ENCODE results near the gene TCTN1. TPM values are rescaled to one million over a fixed set of nuclear protein-coding genes. Genes with fewer than 3 reads are reported as not detected.

The TCTN1 gene
- total RNA-seq, 1 experiment from 2014 or later, result 27.0 TPM

DNA sequence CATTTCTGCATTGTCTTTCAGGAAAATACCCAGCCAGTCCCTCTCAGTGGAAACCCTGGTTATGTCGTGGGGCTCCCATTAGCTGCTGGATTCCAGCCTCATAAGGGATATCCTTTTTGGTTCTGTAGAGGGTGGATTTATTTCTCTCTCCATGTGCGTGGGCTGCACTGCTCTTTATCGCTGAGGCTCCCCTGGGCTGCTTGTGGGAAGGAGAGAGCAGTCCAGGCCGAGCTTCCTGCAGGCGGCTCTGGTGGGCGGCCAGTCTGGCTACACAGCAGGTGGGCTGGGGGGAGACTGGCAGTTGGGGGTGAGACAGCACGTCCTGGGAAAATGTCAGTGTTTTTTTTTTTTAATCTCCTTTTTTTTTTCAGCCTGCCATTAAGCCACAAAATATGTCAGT lies 27.6 kb downstream of the TCTN1 start:
- TF ChIP-seq, protein P1, sequence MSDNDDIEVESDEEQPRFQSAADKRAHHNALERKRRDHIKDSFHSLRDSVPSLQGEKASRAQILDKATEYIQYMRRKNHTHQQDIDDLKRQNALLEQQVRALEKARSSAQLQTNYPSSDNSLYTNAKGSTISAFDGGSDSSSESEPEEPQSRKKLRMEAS (IDR thresholded peaks at IDR 0.05), result no peak
- no peak for TF ChIP-seq CBX3 (IDR thresholded peaks at IDR 0.05; ENCODE audit: low read depth)
- no peak for TF ChIP-seq EZH2 (IDR thresholded peaks at IDR 0.05)
- TF ChIP-seq, protein P2, sequence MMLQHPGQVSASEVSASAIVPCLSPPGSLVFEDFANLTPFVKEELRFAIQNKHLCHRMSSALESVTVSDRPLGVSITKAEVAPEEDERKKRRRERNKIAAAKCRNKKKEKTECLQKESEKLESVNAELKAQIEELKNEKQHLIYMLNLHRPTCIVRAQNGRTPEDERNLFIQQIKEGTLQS (IDR thresholded peaks at IDR 0.05), result no peak
- no peak for TF ChIP-seq RAD21 (IDR thresholded peaks at IDR 0.05; ENCODE audit: low read depth)
- no peak for TF ChIP-seq SIN3A (IDR thresholded peaks at IDR 0.05; ENCODE audit: low read depth)
- TF ChIP-seq, protein P3, sequence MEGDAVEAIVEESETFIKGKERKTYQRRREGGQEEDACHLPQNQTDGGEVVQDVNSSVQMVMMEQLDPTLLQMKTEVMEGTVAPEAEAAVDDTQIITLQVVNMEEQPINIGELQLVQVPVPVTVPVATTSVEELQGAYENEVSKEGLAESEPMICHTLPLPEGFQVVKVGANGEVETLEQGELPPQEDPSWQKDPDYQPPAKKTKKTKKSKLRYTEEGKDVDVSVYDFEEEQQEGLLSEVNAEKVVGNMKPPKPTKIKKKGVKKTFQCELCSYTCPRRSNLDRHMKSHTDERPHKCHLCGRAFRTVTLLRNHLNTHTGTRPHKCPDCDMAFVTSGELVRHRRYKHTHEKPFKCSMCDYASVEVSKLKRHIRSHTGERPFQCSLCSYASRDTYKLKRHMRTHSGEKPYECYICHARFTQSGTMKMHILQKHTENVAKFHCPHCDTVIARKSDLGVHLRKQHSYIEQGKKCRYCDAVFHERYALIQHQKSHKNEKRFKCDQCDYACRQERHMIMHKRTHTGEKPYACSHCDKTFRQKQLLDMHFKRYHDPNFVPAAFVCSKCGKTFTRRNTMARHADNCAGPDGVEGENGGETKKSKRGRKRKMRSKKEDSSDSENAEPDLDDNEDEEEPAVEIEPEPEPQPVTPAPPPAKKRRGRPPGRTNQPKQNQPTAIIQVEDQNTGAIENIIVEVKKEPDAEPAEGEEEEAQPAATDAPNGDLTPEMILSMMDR (IDR thresholded peaks at IDR 0.05 in 2 of 3, conservative IDR thresholded peaks at IDR 0.05 in 1 of 3; ENCODE audit: borderline replicate concordance in 1 of 3, insufficient read depth in 1 of 3, low read depth in 2 of 3, low read length in 2 of 3), result no peak
- no peak for TF ChIP-seq ZFX (IDR thresholded peaks at IDR 0.05)

DNA sequence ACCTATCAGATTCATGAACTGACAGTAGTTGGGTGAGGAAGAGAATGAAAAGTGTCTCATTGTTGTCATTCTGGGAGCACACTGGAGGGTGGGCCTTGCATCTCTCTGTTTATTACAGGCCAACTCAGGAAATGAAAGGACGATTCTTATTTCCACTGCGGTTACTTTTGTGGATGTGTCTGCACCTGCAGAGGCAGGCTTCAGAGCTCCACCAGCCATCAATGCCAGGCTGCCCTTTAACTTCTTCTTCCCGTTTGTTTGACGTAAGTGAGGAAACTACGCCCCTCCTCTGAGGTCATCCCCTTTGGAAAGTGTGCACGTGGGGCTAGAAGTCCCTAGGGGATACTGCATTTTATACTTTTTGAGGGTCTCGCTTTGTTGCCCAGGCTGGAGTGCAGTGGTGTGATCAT lies 33.7 kb downstream of the TCTN1 start:
- ChIA-PET RAD21 (ENCODE audit: low non-redundant PET in 1 of 2, low total read pairs in 2 of 2, uncharacterized antibody in 2 of 2, unreplicated experiment in 2 of 2) (no interaction called here), CTCF (no interaction called here), POLR2A (no interaction called here)
- no peak for TF ChIP-seq RAD21 (IDR thresholded peaks at IDR 0.05; ENCODE audit: low read depth)
- no peak for TF ChIP-seq YY1 (IDR thresholded peaks at IDR 0.05; ENCODE audit: extremely low read depth, insufficient replicate concordance, low read depth, low read length)
- TF ChIP-seq CBX3 (IDR thresholded peaks at IDR 0.05; ENCODE audit: low read depth), result no peak
- no peak for TF ChIP-seq POLR2A (IDR thresholded peaks at IDR 0.05; ENCODE audit: borderline replicate concordance, extremely low read depth, insufficient read depth, insufficient read length)
- TF ChIP-seq EZH2 (IDR thresholded peaks at IDR 0.05), result no peak
- TF ChIP-seq TCF7L2 (IDR thresholded peaks at IDR 0.05; ENCODE audit: borderline replicate concordance, extremely low read depth, insufficient read depth, insufficient read length), result no peak
- no peak for TF ChIP-seq SRF (IDR thresholded peaks at IDR 0.05; ENCODE audit: low read depth)
- TF ChIP-seq, protein P4, sequence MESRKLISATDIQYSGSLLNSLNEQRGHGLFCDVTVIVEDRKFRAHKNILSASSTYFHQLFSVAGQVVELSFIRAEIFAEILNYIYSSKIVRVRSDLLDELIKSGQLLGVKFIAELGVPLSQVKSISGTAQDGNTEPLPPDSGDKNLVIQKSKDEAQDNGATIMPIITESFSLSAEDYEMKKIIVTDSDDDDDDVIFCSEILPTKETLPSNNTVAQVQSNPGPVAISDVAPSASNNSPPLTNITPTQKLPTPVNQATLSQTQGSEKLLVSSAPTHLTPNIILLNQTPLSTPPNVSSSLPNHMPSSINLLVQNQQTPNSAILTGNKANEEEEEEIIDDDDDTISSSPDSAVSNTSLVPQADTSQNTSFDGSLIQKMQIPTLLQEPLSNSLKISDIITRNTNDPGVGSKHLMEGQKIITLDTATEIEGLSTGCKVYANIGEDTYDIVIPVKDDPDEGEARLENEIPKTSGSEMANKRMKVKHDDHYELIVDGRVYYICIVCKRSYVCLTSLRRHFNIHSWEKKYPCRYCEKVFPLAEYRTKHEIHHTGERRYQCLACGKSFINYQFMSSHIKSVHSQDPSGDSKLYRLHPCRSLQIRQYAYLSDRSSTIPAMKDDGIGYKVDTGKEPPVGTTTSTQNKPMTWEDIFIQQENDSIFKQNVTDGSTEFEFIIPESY (IDR thresholded peaks at IDR 0.05; ENCODE audit: extremely low read depth, insufficient replicate concordance, low read length), result no peak
- no peak for TF ChIP-seq CEBPB (IDR thresholded peaks at IDR 0.05; ENCODE audit: low read depth)
- TF ChIP-seq ZFX (IDR thresholded peaks at IDR 0.05), result no peak
- no peak for TF ChIP-seq EGR1 (IDR thresholded peaks at IDR 0.05; ENCODE audit: low read depth)
- no peak for TF ChIP-seq EZH2phosphoT487 (IDR thresholded peaks at IDR 0.05; ENCODE audit: borderline replicate concordance)
- intact Hi-C loops (cut with micrococcal nuclease), result no loop called here
- no TSS peak for BruUV-seq (replicated peaks)
- no peaks in the 10 kb centered on the region for H3K79me2 ChIP-seq (ENCODE audit: insufficient read depth, low read length)
- no peak overlapping the region for H3K27ac ChIP-seq (ENCODE audit: low read depth, low read length)
- no peaks in the 10 kb centered on the region for H3K9me2 ChIP-seq (ENCODE audit: insufficient read depth)
- no peaks in the 10 kb centered on the region for H3K27me3 ChIP-seq (ENCODE audit: insufficient read depth, low read length)
- H3K4me1 ChIP-seq (ENCODE audit: control insufficient read depth in 1 of 2, insufficient read depth in 2 of 2, low read length in 2 of 2), result no peaks in the 10 kb centered on the region
- H3K4me2 ChIP-seq (ENCODE audit: low read length), result no peak overlapping the region
- H2AFZ ChIP-seq (ENCODE audit: low read depth, low read length, poor library complexity, severe bottlenecking), result no peak overlapping the region
- DNase-seq (ENCODE audit: low read depth, low spot score) (no peak), ATAC-seq (no peak)
- H4K20me1 ChIP-seq (ENCODE audit: insufficient read depth), result no peaks in the 10 kb centered on the region
- no peaks in the 10 kb centered on the region for H3K9me3 ChIP-seq (ENCODE audit: control insufficient read depth in 1 of 2, insufficient read depth in 1 of 2, low read depth in 1 of 2, low read length in 2 of 2)
- H3K9ac ChIP-seq (ENCODE audit: low read length), result no peak overlapping the region
- no peak overlapping the region for H3K4me3 ChIP-seq (replicated peaks in 1 of 2; ENCODE audit: low read depth in 1 of 2, low read length in 2 of 2)
- H3K36me3 ChIP-seq (ENCODE audit: control insufficient read depth in 1 of 2, insufficient read depth in 2 of 2, low read length in 2 of 2), result no peaks in the 10 kb centered on the region

More for the DNA sequence above, 27.6 kb downstream of the TCTN1 start:
- peaks cover 0 to 10% of the 10 kb centered on the region in 2 experiments; a peak in 2 of 4 replicates for H3K4me1 ChIP-seq (ENCODE audit: control insufficient read depth in 1 of 2, insufficient read depth in 2 of 2, low read length in 2 of 2)
- ATAC-seq, result no peak
- ChIA-PET POLR2A (no interaction called here), CTCF (no interaction called here), RAD21 (ENCODE audit: low non-redundant PET in 1 of 2, low total read pairs in 2 of 2, uncharacterized antibody in 2 of 2, unreplicated experiment in 2 of 2) (no interaction called here)
- DNase-seq (ENCODE audit: low read depth, low spot score), result no peak
- H3K79me2 ChIP-seq (ENCODE audit: insufficient read depth, low read length), result no peaks in the 10 kb centered on the region
- no peaks in the 10 kb centered on the region for H4K20me1 ChIP-seq (ENCODE audit: insufficient read depth)
- no peak overlapping the region for H3K4me2 ChIP-seq (ENCODE audit: low read length)
- no peak overlapping the region for H3K4me3 ChIP-seq (replicated peaks in 1 of 2; ENCODE audit: low read depth in 1 of 2, low read length in 2 of 2)
- H3K27me3 ChIP-seq (ENCODE audit: insufficient read depth, low read length), result no peaks in the 10 kb centered on the region
- no peaks in the 10 kb centered on the region for H3K9me3 ChIP-seq (ENCODE audit: control insufficient read depth in 1 of 2, insufficient read depth in 1 of 2, low read depth in 1 of 2, low read length in 2 of 2)
- H3K9me2 ChIP-seq (ENCODE audit: insufficient read depth), result no peaks in the 10 kb centered on the region
- H3K36me3 ChIP-seq (ENCODE audit: control insufficient read depth in 1 of 2, insufficient read depth in 2 of 2, low read length in 2 of 2), result no peaks in the 10 kb centered on the region
- BruUV-seq (replicated peaks), result no TSS peak
- intact Hi-C loops (cut with micrococcal nuclease), result no loop called here
- no peak overlapping the region for H3K27ac ChIP-seq (ENCODE audit: low read depth, low read length)
- no peak overlapping the region for H2AFZ ChIP-seq (ENCODE audit: low read depth, low read length, poor library complexity, severe bottlenecking)
- no peak overlapping the region for H3K9ac ChIP-seq (ENCODE audit: low read length)

Measured in HCT116 (cell line).